Panc1 (cell line): Measurements from ENCODE around the gene MATN1.

Experiments used
- POLR2AphosphoS5 ChIP-seq: IDR thresholded peaks from 2 replicates; pipeline ENCODE4 v1.6.1; 2012; ENCODE audit warnings: mild to moderate bottlenecking, low read depth, low read length, moderate library complexity
- SIN3A ChIP-seq: IDR thresholded peaks from 2 replicates; pipeline ENCODE4 v1.6.1; 2012; ENCODE audit warnings: low read depth, mild to moderate bottlenecking, low read length, moderate library complexity, borderline replicate concordance; ENCODE audit not compliant: insufficient read depth
- TCF7L2 ChIP-seq: IDR thresholded peaks from 2 replicates; pipeline ENCODE4 v1.6.1; 2011; ENCODE audit warnings: mild to moderate bottlenecking, low read depth, low read length, inconsistent platforms
- TF ChIP-seq, protein P1 (sequence below): fragments of 450-650 bp; IDR thresholded peaks from 2 replicates; pipeline ENCODE4 v1.5.1; 2017; ENCODE audit warnings: mild to moderate bottlenecking
- TF ChIP-seq, protein P2 (sequence below), 2 experiments: IDR thresholded peaks; 2 replicates each; pipeline ENCODE4 v1.6.1; 2011 to 2012; ENCODE audit warnings: low read depth in 2 of 2, control low read depth in 1 of 2, low read length in 1 of 2, mild to moderate bottlenecking in 1 of 2, moderate library complexity in 1 of 2; ENCODE audit not compliant: insufficient read depth in 1 of 2

DNA sequence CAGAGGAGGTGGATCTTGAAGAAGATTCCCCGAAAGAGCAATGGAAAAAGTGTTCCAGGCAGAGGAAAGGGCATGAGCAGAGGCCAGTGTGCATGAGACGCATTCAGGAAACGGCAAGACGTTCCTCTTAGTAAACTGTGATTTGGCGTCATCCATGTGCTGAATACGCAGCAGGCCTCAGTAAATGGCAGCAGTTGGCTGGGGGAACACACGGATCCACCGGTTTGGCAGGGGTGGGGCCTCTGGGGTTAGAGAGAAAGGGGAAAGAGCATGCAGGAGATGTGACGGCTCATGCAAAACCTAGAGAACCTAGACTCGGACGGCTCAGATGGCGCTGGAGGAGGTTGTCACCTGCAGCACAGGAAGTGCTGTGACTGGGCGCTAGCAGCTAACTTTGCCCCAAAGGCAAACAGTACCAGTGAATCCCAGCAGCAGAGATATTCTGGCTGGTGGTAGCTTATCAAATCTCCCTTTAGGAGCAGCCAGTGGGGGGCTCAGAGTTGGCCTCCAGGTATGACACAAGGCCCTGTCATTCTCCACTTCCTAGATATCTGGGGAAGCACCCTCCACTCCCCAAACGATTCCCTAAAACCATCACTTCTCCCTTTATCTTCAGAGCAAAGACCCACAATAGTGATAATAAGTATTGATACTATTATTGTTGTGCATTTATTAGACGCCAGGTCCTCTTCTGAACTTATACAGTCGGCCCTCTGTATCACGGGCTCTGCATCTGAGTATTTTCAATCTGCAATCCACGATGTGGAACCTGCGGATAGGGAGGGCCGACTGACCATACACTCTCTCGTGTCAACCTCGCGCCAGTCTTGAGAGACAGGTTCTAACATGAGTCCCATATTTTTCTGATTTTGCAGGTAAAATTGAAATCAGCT is 26.6 kb upstream of the MATN1 start:
- TF ChIP-seq SIN3A (no peak), POLR2AphosphoS5 (no peak), TCF7L2 (no peak)
- TF ChIP-seq, protein P1, sequence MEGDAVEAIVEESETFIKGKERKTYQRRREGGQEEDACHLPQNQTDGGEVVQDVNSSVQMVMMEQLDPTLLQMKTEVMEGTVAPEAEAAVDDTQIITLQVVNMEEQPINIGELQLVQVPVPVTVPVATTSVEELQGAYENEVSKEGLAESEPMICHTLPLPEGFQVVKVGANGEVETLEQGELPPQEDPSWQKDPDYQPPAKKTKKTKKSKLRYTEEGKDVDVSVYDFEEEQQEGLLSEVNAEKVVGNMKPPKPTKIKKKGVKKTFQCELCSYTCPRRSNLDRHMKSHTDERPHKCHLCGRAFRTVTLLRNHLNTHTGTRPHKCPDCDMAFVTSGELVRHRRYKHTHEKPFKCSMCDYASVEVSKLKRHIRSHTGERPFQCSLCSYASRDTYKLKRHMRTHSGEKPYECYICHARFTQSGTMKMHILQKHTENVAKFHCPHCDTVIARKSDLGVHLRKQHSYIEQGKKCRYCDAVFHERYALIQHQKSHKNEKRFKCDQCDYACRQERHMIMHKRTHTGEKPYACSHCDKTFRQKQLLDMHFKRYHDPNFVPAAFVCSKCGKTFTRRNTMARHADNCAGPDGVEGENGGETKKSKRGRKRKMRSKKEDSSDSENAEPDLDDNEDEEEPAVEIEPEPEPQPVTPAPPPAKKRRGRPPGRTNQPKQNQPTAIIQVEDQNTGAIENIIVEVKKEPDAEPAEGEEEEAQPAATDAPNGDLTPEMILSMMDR = no peak
- TF ChIP-seq, protein P2, sequence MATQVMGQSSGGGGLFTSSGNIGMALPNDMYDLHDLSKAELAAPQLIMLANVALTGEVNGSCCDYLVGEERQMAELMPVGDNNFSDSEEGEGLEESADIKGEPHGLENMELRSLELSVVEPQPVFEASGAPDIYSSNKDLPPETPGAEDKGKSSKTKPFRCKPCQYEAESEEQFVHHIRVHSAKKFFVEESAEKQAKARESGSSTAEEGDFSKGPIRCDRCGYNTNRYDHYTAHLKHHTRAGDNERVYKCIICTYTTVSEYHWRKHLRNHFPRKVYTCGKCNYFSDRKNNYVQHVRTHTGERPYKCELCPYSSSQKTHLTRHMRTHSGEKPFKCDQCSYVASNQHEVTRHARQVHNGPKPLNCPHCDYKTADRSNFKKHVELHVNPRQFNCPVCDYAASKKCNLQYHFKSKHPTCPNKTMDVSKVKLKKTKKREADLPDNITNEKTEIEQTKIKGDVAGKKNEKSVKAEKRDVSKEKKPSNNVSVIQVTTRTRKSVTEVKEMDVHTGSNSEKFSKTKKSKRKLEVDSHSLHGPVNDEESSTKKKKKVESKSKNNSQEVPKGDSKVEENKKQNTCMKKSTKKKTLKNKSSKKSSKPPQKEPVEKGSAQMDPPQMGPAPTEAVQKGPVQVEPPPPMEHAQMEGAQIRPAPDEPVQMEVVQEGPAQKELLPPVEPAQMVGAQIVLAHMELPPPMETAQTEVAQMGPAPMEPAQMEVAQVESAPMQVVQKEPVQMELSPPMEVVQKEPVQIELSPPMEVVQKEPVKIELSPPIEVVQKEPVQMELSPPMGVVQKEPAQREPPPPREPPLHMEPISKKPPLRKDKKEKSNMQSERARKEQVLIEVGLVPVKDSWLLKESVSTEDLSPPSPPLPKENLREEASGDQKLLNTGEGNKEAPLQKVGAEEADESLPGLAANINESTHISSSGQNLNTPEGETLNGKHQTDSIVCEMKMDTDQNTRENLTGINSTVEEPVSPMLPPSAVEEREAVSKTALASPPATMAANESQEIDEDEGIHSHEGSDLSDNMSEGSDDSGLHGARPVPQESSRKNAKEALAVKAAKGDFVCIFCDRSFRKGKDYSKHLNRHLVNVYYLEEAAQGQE (IDR thresholded peaks at IDR 0.05; ENCODE audit: insufficient read depth in 1 of 2, low read depth in 2 of 2, low read length in 1 of 2) = no peak
